Colonic mucosa (tissue), 4 donors: Measurements from ENCODE around the gene THAP7. TPM values are rescaled to one million over a fixed set of nuclear protein-coding genes. Genes with fewer than 3 reads are reported as not detected.

Experiments
- DNase-seq: peaks from one replicate; pipeline ENCODE4 v3.0.0-alpha.2; 2020
- H3K27ac ChIP-seq: fragments of 200-600 bp; one replicate; pipeline ENCODE4 v1.8.0; 2021
- H3K27me3 ChIP-seq: fragments of 200-600 bp; one replicate; pipeline ENCODE4 v1.8.0; 2021
- H3K36me3 ChIP-seq: fragments of 200-600 bp; one replicate; pipeline ENCODE4 v1.8.0; 2021
- H3K4me1 ChIP-seq: fragments of 200-600 bp; one replicate; pipeline ENCODE4 v1.8.0; 2021; ENCODE audit warnings: mild to moderate bottlenecking
- H3K4me3 ChIP-seq: fragments of 200-600 bp; one replicate; pipeline ENCODE4 v1.8.0; 2021
- H3K9ac ChIP-seq, 2 donors: one replicate each; pipeline ENCODE4 v1.7.0; 2013; ENCODE audit warnings: control low read depth in 2 of 2, low read depth in 2 of 2, low read length in 2 of 2
- H3K9me3 ChIP-seq: fragments of 200-600 bp; one replicate; pipeline ENCODE4 v1.8.0; 2021
- CTCF ChIP-seq: fragments of 200-600 bp; IDR thresholded peaks from one replicate; pipeline ENCODE4 v1.8.0; 2022; ENCODE audit warnings: antibody characterized with exemption, mild to moderate bottlenecking
- intact Hi-C: fragments of 100-400 bp; cut with DNase I; formaldehyde crosslinking; loops from one replicate; pipeline ENCODE4 v1.14.1; 2022
- total RNA-seq, 2 donors: library from RNA; stranded (reverse); fragmentation: NEBNext Ultra II Directional in 1 of 2; extraction: Animal tissue kit (Norgen Biotek cat#: 25700) in 1 of 2; gene quantifications; one replicate each; pipeline ENCODE4 v1.2.1, GENCODE V29; 2021
- donor health status: healthy.
- donor health status: DM: no; HTN: no; CAD: no.
- donor health status: DM: no; HTN: no; CAD: no.

The THAP7 gene
- total RNA-seq, 2 donors from 2014 or later = 12.9 to 23.3 TPM

GRCh38 chr22:21026783-21027692, 25.1 kb upstream of the THAP7 start:
- Histone ChIP-seq H3K4me3 (no peak overlapping the region), H3K4me1 (no peaks in the 10 kb centered on the region), H3K36me3 (no peaks in the 10 kb centered on the region), H3K27me3 (peaks cover 9% of the 10 kb centered on the region), H3K9me3 (no peaks in the 10 kb centered on the region), H3K27ac (no peak overlapping the region), H3K9ac (no peak overlapping the region)
- no peak for DNase-seq
- intact Hi-C loops = no loop called here
- no peak for TF ChIP-seq CTCF

- H3K9me3 ChIP-seq = no peaks in the 10 kb centered on the region
- H3K36me3 ChIP-seq = no peaks in the 10 kb centered on the region
- intact Hi-C loops = no loop called here
- no peaks in the 10 kb centered on the region for H3K4me1 ChIP-seq
- no peak for TF ChIP-seq CTCF
- no peaks in the 10 kb centered on the region for H3K27me3 ChIP-seq
- no peak for DNase-seq
- H3K27ac ChIP-seq = no peak overlapping the region
- H3K9ac ChIP-seq = no peak overlapping the region
- no peak overlapping the region for H3K4me3 ChIP-seq
Measured at GRCh38 chr22:21025763-21026755, 24.1 kb upstream of the THAP7 start.

GRCh38 chr22:21025266-21025665, 23.3 kb upstream of the THAP7 start:
- intact Hi-C loops = no loop called here
- no peak overlapping the region for H3K4me3 ChIP-seq
- no peaks in the 10 kb centered on the region for H3K36me3 ChIP-seq
- H3K4me1 ChIP-seq = no peaks in the 10 kb centered on the region
- no peak for DNase-seq
- H3K27me3 ChIP-seq = no peaks in the 10 kb centered on the region
- TF ChIP-seq CTCF = no peak
- H3K9ac ChIP-seq = no peak overlapping the region
- H3K27ac ChIP-seq = no peak overlapping the region
- H3K9me3 ChIP-seq = no peaks in the 10 kb centered on the region

GRCh38 chr22:21022955-21023614, 21.2 kb upstream of the THAP7 start:
- Histone ChIP-seq H3K4me3 (no peak overlapping the region), H3K9ac (no peak overlapping the region), H3K4me1 (no peaks in the 10 kb centered on the region), H3K27me3 (no peaks in the 10 kb centered on the region), H3K27ac (no peak overlapping the region), H3K9me3 (no peaks in the 10 kb centered on the region), H3K36me3 (no peaks in the 10 kb centered on the region)
- intact Hi-C loops = no loop called here
- DNase-seq = no peak
- TF ChIP-seq CTCF = no peak

GRCh38 chr22:21022507-21022906, 20.6 kb upstream of the THAP7 start:
- H3K4me1 ChIP-seq = no peaks in the 10 kb centered on the region
- H3K9me3 ChIP-seq = no peaks in the 10 kb centered on the region
- H3K36me3 ChIP-seq = no peaks in the 10 kb centered on the region
- DNase-seq = no peak
- no peak overlapping the region for H3K4me3 ChIP-seq
- H3K9ac ChIP-seq = no peak overlapping the region
- no peaks in the 10 kb centered on the region for H3K27me3 ChIP-seq
- TF ChIP-seq CTCF = no peak
- intact Hi-C loops = no loop called here
- no peak overlapping the region for H3K27ac ChIP-seq
